HCT116 (cell line): ENCODE data around the gene DOK7.

ENCODE experiments used
- JUND ChIP-seq: IDR thresholded peaks from 2 replicates; pipeline ENCODE4 v1.6.1; 2012
- POLR2A ChIP-seq: IDR thresholded peaks from 2 replicates; pipeline ENCODE4 v1.7.0; 2011; ENCODE audit warnings: borderline replicate concordance; ENCODE audit not compliant: insufficient read depth, insufficient read length; ENCODE audit errors: extremely low read depth

DNA sequence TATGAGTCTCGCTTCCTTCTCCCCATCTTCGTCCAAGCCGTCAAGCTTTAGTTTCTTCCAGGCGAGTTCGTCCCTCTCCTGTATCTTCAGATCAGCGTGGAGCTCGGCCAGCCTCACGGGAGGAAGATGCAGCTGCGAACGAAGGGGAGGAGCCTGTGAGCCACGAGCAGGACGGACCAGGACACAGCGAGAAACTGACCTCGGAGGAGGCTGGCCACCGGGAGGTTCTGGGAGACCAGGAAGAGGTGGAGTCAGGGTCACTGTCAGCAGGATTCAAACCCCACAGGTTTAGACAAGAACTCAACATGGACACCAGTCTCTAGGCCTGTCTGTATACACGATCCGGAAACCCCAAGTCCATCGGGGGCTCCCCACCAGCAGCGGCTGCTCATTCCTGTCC lies 61.8 kb downstream of the DOK7 start:
- no peak for TF ChIP-seq JUND
- TF ChIP-seq POLR2A = no peak
